NCI-H2227 treated with DMSO at 0.1 percent for 48 hours (cell line): ENCODE data around the gene LRRC8D.
A peak's percentile ranks its signal among the peaks of the same experiment; 100 is the strongest.

Experiments used
- DNase-seq: peaks from one replicate; lab custom pipeline; 2025; lab: John Stamatoyannopoulos, UW

Gene LRRC8D

GRCh38 chr1:89807503-89807902 lies 13.3 kb upstream of the LRRC8D start:
- DNase-seq: no peak

GRCh38 chr1:89807983-89808382 lies 12.8 kb upstream of the LRRC8D start:
- DNase-seq: no peak

- DNase-seq: no peak
Measured at GRCh38 chr1:89808441-89809117, 12.3 kb upstream of the LRRC8D start.

- no peak for DNase-seq
Measured at GRCh38 chr1:89809556-89809955, 11.3 kb upstream of the LRRC8D start.

GRCh38 chr1:89810302-89810701 lies 10.5 kb upstream of the LRRC8D start:
- DNase-seq: no peak

- DNase-seq: no peak
Measured at GRCh38 chr1:89810880-89811279, 10.0 kb upstream of the LRRC8D start.

GRCh38 chr1:89812992-89813391 lies 7.8 kb upstream of the LRRC8D start:
- DNase-seq: no peak

GRCh38 chr1:89815040-89815439 lies 5.8 kb upstream of the LRRC8D start:
- DNase-seq: no peak

- DNase-seq: no peak
Measured at GRCh38 chr1:89815611-89816010, 5.2 kb upstream of the LRRC8D start.

- no peak for DNase-seq
Measured at GRCh38 chr1:89816366-89816765, 4.5 kb upstream of the LRRC8D start.

GRCh38 chr1:89821322-89822108 lies 683 bp downstream of the LRRC8D start:
- peak; percentile 42 for DNase-seq

GRCh38 chr1:89822109-89822962 lies 1.5 kb downstream of the LRRC8D start:
- peak; percentile 42 for DNase-seq

- no peak for DNase-seq
Measured at GRCh38 chr1:89822999-89823628, 2.3 kb downstream of the LRRC8D start.

GRCh38 chr1:89823679-89824292 lies 3.0 kb downstream of the LRRC8D start:
- no peak for DNase-seq

GRCh38 chr1:89826594-89826993 lies 5.8 kb downstream of the LRRC8D start:
- no peak for DNase-seq

GRCh38 chr1:89827330-89827729 lies 6.5 kb downstream of the LRRC8D start:
- no peak for DNase-seq

- DNase-seq: no peak
Measured at GRCh38 chr1:89827902-89828301, 7.1 kb downstream of the LRRC8D start.

GRCh38 chr1:89829186-89829585 lies 8.4 kb downstream of the LRRC8D start:
- no peak for DNase-seq

- DNase-seq: peak; percentile 25
Measured at GRCh38 chr1:89831462-89832120, 10.8 kb downstream of the LRRC8D start.

- no peak for DNase-seq
Measured at GRCh38 chr1:89832496-89833127, 11.8 kb downstream of the LRRC8D start.
